ENCODE results near the gene DNAAF5. TPM values are rescaled to one million over a fixed set of nuclear protein-coding genes. Genes with fewer than 3 reads are reported as not detected.

The DNAAF5 gene
- 10 to 100 TPM; 33.1 to 40.4 (median 37.0) TPM for polyA plus RNA-seq (ENCODE audit: insufficient read length in 3 of 3)
- long read RNA-seq, donor 1, partial matches to known transcripts, result 0 of 2 reads
- long read RNA-seq, donor 1, other reads (novel, unspliced or antisense), result 0 of 2 reads
- long read RNA-seq, donor 2, partial matches to known transcripts, result 0 of 7 reads
- long read RNA-seq, donor 2, other reads (novel, unspliced or antisense), result 0 of 7 reads
- long read RNA-seq, donor 3, transcript DNAAF5-201 (13 exons, 3,410 nt), result major isoform, 12 of 27 reads
- long read RNA-seq, donor 3, partial matches to known transcripts, result 13 of 27 reads
- long read RNA-seq, donor 3, other reads (novel, unspliced or antisense), result 0 of 27 reads
- long read RNA-seq, donor 4, transcript DNAAF5-201 (13 exons, 3,410 nt), result major isoform, 6 of 8 reads
- long read RNA-seq, donor 4, partial matches to known transcripts, result 0 of 8 reads
- long read RNA-seq, donor 4, other reads (novel, unspliced or antisense), result 0 of 8 reads
- long read RNA-seq, donor 5, result 0 reads
- long read RNA-seq, donor 6, transcript DNAAF5-201 (13 exons, 3,410 nt), result major isoform, 5 of 15 reads
- long read RNA-seq, donor 6, partial matches to known transcripts, result 6 of 15 reads
- long read RNA-seq, donor 6, other reads (novel, unspliced or antisense), result 0 of 15 reads
- long read RNA-seq, donor 7, partial matches to known transcripts, result 0 of 6 reads
- long read RNA-seq, donor 7, other reads (novel, unspliced or antisense), result 0 of 6 reads
- long read RNA-seq, donor 8, result 0 reads
- long read RNA-seq, donor 9, partial matches to known transcripts, result 0 of 5 reads
- long read RNA-seq, donor 9, other reads (novel, unspliced or antisense), result 0 of 5 reads
- long read RNA-seq, donor 10, partial matches to known transcripts, result 6 of 12 reads
- long read RNA-seq, donor 10, other reads (novel, unspliced or antisense), result 0 of 12 reads
- long read RNA-seq, donor 11, transcript DNAAF5-201 (13 exons, 3,410 nt), result major isoform, 6 of 8 reads
- long read RNA-seq, donor 11, partial matches to known transcripts, result 0 of 8 reads
- long read RNA-seq, donor 11, other reads (novel, unspliced or antisense), result 0 of 8 reads
- long read RNA-seq, donor 12, partial matches to known transcripts, result 0 of 1 reads
- long read RNA-seq, donor 12, other reads (novel, unspliced or antisense), result 0 of 1 reads
- long read RNA-seq, donor 13, result 0 reads
- long read RNA-seq, donor 14, transcript DNAAF5-201 (13 exons, 3,410 nt), result major isoform, 5 of 7 reads
- long read RNA-seq, donor 14, partial matches to known transcripts, result 0 of 7 reads
- long read RNA-seq, donor 14, other reads (novel, unspliced or antisense), result 0 of 7 reads
- long read RNA-seq, donor 15, partial matches to known transcripts, result 0 of 4 reads
- long read RNA-seq, donor 15, other reads (novel, unspliced or antisense), result 0 of 4 reads
- long read RNA-seq, donor 16, transcript DNAAF5-206 (2 exons, 298 nt), result minor isoform, 5 of 32 reads
- long read RNA-seq, donor 16, transcript DNAAF5-201 (13 exons, 3,410 nt), result major isoform, 21 of 32 reads
- long read RNA-seq, donor 16, partial matches to known transcripts, result 5 of 32 reads
- long read RNA-seq, donor 16, other reads (novel, unspliced or antisense), result 0 of 32 reads

DNA sequence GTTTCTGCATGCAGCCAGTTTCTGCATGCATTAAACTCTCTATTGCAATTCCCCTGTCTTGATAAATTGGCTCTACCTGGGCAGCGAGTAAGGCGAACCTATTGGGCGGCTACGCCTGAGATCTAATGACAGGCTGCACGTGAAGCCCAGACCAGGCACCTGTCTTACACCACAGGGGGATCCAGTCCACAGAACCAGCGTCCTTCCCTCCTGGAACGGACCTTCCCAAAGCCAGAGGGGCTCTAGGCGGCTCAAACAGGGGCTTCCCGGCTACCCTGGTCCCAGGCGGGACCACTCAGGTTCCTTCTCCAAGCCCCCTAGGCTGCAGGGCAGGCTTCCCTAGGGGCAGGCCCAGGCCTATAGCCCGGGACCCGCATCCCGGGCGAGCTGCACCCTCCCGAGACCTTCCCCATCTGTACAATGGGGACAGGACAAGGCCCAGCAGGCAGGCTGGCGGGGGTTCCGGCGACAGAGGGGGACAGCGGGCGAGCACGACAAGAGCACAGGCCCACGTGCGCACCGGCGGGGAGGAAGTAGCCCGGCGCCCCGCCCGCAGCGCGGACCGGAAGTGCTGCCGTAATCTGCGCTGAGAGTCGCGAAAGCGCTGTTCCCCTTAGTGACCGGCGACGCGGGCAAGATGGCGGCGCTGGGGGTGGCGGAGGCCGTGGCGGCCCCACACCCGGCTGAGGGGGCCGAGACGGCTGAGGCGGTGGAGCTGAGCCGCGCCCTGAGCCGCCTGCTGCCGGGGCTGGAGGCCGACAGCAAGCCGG, at the start of gene DNAAF5:
DNAAF5 (plus strand) TSS at position 616 of the 770 bp plus-strand sequence; CDS start at position 638, 22 bp downstream.
- DNase-seq (ENCODE audit: extremely low read depth in 1 of 11, low read depth in 9 of 11, low spot score in 4 of 11), result peak in 10 of 11 donors; percentile 54 to 85 (median 74)

DNA sequence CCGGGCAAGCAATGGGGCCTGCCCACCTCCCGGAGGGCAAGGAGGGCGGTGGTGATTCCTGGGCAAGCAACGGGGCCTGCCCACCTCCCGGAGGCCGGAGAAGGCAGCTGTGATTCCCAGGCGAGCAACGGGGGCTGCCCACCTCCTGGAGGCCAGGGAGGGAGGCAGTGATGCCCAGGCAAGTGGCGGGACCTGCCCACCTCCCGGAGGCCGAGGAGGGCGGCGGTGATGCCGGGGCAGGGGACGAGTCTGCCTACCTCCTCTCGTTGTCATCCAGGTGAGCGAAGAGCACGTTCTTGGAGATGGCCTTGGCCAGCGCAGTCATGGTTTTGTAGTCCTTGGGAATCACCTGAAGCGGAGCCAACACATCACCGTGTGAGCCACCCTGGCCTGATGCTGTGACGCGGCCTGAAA, 49.5 kb upstream of the DNAAF5 start:
- no peak for DNase-seq (ENCODE audit: extremely low read depth in 1 of 11, low read depth in 9 of 11, low spot score in 4 of 11)

DNA sequence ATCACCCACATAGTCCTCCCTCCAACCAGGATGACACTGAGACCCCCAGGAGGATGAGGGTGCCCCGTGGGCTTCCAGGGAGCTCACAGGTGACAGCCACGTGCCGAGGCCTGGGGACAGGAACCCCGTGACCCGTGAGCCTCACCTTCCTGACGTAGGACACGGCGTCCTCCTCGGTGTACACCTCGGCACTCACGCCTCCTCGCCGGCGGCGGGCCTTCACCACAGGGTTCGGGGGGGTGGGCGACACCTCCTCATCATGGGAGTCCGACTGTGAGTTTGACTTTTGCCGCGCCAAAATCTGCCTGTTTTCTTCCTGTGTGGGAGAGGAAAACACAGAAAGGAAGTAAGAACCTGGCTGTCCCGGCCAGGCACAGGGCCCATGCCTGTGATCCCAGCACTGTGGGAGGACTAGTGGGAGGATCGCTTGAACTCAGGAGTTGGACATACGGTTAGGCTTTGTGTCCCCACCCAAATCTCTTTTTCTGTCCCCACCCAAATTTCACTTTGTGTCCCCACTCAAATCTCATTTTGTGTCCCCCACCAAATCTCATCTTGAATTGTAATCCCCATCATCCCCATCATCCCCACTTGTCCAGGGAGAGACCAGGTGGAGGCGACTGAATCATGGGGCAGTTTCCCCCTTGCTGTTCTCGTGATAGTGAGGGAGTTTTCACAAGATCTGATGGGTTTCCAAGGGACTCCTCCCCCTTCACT, 45.9 kb upstream of the DNAAF5 start:
- no peak for DNase-seq (ENCODE audit: extremely low read depth in 1 of 11, low read depth in 9 of 11, low spot score in 4 of 11)

DNA sequence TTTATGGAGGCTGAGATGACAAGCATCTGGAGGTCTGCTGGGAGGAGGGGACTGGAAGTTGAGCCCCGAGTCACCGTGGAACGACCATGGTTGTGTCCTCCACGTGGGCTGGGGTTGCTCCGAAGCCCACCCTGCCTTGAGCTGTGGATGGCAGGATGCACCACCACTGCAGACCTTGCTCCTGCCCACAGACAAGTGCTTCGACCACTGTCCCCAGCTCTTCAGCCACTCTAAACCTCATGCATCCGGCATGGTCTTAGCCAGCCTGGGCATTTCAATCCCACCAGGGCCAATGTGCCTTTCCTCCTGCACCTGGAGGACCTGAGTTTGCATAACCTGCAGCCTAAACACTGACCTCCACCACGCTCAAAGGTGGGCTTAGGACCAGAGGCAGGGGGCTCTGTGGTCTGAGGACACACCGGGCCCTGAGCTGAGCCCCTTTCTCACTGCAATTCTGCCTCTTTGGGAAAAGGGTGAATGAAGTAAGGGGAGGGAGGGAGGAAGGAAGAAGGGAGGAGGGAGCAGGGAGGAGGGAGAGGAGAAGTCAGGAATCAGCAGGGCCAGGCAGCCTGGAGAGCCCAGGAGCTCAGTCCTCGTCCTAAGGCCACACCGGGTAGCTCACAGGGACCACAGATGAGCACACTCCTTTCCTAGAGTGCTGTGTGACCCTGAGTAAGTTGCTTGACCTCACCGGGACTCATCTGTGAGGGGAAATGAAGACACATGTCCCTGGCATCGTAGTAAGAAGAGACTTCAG, 44.8 kb upstream of the DNAAF5 start:
- no peak for DNase-seq (ENCODE audit: extremely low read depth in 1 of 11, low read depth in 9 of 11, low spot score in 4 of 11)

DNA sequence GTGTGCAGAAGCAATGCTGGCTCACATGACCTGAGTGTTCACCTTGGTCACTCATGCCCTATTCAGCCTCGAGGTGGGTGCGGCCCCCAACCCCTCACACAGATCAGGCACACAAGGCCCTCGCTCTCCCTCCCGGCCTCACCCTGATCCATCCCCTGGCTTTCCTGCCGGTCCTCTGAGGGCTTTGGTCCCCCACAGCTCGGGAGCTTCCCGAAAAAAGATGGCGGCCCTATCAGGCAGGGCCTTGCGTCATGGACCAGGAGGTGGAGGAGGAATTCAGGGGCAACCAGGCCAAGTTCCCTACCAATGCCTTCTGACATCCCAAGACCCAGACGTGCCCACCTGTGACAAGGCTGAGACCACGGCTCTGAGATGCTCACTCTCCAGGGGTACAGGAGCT, 43.7 kb upstream of the DNAAF5 start:
- no peak for DNase-seq (ENCODE audit: extremely low read depth in 1 of 11, low read depth in 9 of 11, low spot score in 4 of 11)

DNA sequence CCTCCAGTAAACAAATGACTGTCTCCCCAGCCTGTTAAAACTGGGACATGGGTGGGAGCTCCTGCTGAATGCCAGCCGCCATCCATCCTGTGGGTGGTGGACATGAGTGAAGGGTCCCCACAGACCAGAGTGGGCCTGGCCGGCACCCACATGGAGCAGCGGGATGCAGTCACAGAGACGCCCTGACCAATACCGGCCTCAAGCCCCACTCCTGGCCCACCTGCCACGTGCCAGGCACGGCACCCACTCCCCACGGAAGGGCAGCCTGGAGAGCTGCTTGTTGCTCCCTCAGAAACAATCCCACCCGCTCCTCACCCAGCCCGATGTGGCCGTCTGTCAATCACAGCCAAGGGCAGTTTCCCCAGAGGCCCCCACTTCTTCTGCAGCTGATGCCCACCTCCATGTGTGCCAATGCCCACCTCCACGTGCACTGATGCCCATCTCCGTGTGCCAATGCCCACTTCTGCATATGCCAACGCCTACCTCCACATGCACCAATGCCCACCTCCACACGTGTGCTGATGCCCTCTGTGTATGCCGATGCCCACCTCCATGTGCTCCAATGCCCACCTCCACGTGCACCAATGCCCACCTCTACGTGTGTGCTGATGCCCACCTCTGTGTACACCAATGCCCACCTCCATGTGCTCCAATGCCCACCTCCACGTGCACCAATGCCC, 42.8 kb upstream of the DNAAF5 start:
- no peak for DNase-seq (ENCODE audit: extremely low read depth in 1 of 11, low read depth in 9 of 11, low spot score in 4 of 11)

DNA sequence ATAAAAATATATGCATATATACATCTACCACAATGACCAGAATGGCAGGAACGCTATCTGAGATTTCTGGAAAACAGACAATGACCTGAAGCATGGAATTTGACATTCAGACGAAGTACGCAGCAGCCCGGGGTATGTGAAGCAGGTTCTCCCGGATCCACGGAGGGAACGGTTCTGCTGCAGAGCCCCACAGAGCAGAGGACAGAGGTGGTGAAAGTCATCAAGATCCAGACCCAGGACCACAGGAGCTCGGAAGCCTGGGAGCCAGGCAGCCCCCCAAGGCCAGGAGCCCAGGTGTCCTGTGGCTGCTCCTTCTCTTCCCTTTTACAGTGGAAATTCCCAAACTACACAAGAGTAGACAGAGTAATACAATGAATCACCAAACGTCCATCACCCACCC, 42.1 kb upstream of the DNAAF5 start:
- DNase-seq (ENCODE audit: extremely low read depth in 1 of 11, low read depth in 9 of 11, low spot score in 4 of 11), result no peak

DNA sequence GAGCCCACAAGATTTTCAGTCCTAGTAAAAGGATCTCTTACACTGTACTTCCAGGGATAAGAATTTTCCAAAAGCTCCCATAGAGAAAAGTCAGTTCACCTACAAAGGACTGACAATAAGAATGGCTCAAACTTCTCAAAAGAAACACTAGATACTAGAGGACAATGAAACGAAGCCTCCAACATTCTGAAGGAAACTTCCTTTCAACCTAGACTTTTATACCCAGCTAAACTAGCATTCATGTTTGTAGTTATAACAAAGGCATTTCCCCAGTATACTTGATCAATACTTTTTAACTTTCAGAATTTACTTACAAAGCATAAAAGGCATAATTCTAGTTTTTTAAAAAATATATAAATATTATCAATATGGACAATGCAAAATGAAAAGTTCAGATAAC, 41.0 kb upstream of the DNAAF5 start:
- no peak for DNase-seq (ENCODE audit: extremely low read depth in 1 of 11, low read depth in 9 of 11, low spot score in 4 of 11)

DNA sequence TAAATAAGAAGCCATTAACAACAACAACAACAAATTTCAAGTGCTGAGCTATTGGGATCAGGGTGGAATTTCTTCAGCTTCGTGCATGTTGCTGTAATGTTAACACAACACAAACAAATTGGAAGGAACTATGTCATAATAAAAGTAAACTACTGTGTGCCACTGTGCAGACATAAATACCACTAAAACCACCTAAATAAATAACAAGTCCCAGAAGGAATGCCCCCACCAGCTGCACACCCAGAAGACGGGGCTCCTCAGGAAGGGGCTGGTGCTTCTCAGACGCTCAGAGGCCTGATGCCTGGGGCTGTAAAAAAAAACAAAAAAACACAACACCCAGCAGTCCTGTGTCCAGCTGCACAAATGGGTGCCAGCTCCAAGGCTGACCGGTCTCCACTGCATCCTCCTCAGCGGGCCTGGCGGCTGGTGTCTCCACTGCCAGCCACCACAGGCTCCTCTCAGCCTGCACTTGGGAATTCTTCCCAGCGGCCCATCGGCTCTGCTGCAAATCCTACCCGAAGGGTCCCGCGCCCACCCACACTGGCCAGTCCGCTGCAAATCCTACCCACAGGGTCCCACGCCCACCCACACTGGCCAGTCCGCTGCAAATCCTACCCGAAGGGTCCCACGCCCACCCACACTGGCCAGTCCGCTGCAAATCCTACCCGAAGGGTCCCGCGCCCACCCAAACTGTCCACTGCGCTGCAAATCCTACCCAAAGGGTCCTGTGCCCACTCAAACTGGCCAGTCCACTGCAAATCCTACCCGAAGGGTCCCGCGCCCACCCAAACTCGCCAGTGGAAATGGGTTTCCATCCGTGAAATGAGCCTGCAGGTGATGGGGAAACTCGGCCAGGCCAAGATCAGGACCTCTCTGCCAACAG, 35.8 kb upstream of the DNAAF5 start:
- no peak for DNase-seq (ENCODE audit: extremely low read depth in 1 of 11, low read depth in 9 of 11, low spot score in 4 of 11)

DNA sequence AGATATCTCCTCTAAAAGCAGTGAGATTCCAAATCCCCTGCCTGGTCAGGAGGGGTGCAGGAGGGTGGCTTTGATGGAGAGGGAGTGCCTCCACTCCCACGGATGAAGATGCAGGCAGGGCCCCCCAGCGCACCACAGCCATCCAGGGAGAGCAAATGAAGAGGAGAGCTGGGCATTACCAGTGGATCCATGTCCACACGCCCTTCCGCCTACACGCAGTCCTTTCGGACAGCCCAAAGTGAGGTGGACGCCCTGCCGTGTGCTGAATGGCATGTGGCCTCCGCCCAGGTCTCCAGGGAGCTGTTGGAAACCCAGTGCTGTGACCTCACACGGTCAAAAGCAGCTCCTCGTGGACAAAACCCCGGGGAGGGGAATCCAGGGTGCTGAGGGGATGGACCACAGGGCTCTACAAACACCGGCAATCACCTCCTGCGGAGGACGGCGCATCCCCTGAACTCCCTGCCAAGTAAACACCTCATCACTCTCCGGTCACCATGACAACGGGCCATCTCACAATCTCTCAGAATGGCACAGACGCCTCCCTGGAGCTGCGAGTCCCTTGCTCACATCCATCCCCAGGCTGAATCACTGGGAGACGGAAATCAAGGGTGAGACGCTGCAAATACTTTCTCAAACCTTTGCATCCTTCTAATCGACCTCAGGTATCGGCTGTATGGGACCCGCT, 35.0 kb upstream of the DNAAF5 start:
- no peak for DNase-seq (ENCODE audit: extremely low read depth in 1 of 11, low read depth in 9 of 11, low spot score in 4 of 11)

DNA sequence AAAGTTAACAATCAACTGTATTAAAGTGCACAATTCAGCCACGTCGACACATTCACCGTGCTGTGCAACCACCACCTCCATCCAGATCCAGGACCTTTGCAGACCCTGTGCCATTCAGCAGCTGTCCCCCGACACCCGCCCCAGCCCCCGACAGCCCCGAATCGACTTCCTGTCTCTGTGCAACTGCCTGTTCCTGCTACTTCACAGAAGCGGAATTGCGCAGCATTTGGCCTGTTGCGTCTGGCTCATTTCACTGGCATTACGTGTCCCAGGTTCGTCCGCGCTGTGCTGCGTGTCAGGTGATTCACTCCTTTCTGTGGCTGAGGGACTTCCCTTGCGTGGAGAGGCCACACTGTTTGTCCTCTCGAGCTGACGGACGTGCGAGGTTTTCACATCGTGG, 33.2 kb upstream of the DNAAF5 start:
- no peak for DNase-seq (ENCODE audit: extremely low read depth in 1 of 11, low read depth in 9 of 11, low spot score in 4 of 11)

DNA sequence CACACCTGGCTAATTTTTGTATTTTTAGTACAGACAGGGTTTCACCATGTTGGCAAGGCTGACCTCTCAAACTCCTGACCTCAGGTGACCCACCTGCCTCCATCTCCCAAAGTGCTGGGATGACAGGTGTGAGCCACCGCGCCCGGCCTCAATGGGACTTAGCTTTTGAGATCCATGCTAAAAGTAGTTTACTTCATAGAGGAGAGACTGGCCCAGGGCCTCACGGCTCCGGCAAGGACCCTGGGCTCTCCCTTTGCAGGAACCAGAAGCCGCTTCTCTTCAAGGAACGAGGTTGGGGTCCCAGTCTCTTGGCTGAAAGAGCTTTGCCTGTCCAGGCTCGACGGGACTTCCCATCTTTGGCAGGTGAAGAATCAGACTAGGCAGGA, 30.1 kb upstream of the DNAAF5 start:
- no peak for DNase-seq (ENCODE audit: extremely low read depth in 1 of 11, low read depth in 9 of 11, low spot score in 4 of 11)

DNA sequence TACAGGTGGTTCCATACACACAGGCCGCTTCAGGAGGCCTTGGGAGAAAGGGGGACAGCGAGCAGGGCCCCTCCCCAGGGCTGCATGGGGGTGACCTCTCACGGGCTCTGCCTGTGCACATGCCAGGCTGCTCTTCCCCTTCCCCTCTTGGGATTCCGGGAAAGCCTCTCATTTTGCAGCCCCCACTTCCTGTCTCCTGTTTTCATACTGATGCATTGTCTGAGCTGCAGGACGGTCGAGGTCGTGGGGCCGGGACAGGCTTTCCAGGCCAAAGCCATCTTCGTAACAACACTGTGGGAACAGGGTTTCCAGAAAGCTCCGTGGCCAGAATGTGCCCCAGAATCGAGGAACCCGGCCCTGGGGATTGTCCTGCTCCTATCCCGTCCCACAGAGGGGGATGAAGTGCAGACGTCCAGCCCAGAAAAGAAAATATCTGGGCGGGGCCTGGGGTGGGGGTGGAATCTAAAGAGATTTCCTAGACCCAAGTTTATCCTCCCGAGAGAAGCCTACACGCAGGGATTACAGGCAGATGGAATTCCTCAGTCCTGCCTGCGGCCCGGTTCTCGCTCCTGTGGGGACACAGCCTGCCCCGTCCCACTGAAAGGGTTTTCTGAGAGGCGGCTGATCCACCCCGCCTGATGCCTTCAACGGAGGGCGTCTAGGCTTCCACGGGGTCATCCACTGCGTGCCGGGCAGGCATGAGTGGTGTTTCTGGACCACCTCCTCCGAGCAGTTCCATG, 29.5 kb upstream of the DNAAF5 start:
- no peak for DNase-seq (ENCODE audit: extremely low read depth in 1 of 11, low read depth in 9 of 11, low spot score in 4 of 11)
